Lower lobe of right lung (tissue), 2 donors: ENCODE data around the gene KCNG2. TPM values are rescaled to one million over a fixed set of nuclear protein-coding genes. Genes with fewer than 3 reads are reported as not detected.

Experiments
- ATAC-seq, 2 donors: fragments of 200-7000 bp; cut with Tn5 transposase; one replicate each; pipeline ENCODE4 v1.9.1; 2020 to 2022; ENCODE audit warnings: mild to moderate bottlenecking in 2 of 2, moderate library complexity in 2 of 2
- DNase-seq: peaks from one replicate; pipeline ENCODE4 v3.0.0-alpha.2; 2020
- H3K27ac ChIP-seq: fragments of 200-600 bp; one replicate; pipeline ENCODE4 v1.8.0; 2022
- H3K27me3 ChIP-seq: fragments of 200-600 bp; one replicate; pipeline ENCODE4 v1.8.0; 2022; ENCODE audit warnings: low read depth
- H3K36me3 ChIP-seq: fragments of 200-600 bp; one replicate; pipeline ENCODE4 v1.8.0; 2022; ENCODE audit warnings: mild to moderate bottlenecking
- H3K4me1 ChIP-seq: fragments of 200-600 bp; one replicate; pipeline ENCODE4 v1.8.0; 2022
- H3K4me3 ChIP-seq: fragments of 200-600 bp; one replicate; pipeline ENCODE4 v1.8.0; 2022; ENCODE audit warnings: mild to moderate bottlenecking
- H3K9me3 ChIP-seq: fragments of 200-600 bp; one replicate; pipeline ENCODE4 v1.8.0; 2022
- intact Hi-C: fragments of 100-400 bp; cut with DNase I; formaldehyde crosslinking; loops from one replicate; pipeline ENCODE4 v1.11.0; 2022
- total RNA-seq: library from RNA; stranded (reverse); fragmentation: NEBNext Ultra II Directional; extraction: Animal tissue kit (Norgen Biotek cat#: 25700); gene quantifications from one replicate; pipeline ENCODE4 v1.2.1, GENCODE V29; 2021
- TF ChIP-seq, protein P1 (sequence below): fragments of 200-600 bp; IDR thresholded peaks from one replicate; pipeline ENCODE4 v1.8.0; 2022; ENCODE audit warnings: antibody characterized with exemption, mild to moderate bottlenecking
- donor health status: DM: no; HTN: yes; CAD: no; lungs with severe emphysema.

Gene KCNG2
- total RNA-seq, 1 donor from 2014 or later = 0.50 TPM

DNA sequence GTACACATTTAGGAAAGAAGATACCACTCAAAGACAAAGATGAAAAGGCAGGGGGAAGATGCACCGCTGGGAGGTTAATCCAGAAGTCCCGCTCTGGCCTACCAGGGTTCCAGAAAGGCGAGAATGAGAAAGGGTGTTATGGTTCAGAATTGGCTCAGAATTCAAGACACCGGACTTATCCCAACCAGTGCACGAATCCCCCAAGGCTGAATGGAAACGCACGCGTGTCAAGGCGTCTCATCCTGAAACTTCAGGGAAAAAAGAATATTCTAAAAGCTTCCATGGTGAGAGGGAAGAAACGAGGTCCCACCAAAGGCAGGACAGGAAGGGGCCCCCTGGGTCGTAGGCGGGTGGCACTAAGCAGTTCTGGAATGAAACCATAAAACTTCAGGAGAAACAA, 81.8 kb downstream of the KCNG2 start:
- Histone ChIP-seq H3K27ac (no peak overlapping the region), H3K36me3 (no peaks in the 10 kb centered on the region), H3K4me3 (no peak overlapping the region), H3K27me3 (no peaks in the 10 kb centered on the region), H3K4me1 (no peaks in the 10 kb centered on the region), H3K9me3 (no peaks in the 10 kb centered on the region)
- TF ChIP-seq, protein P1, sequence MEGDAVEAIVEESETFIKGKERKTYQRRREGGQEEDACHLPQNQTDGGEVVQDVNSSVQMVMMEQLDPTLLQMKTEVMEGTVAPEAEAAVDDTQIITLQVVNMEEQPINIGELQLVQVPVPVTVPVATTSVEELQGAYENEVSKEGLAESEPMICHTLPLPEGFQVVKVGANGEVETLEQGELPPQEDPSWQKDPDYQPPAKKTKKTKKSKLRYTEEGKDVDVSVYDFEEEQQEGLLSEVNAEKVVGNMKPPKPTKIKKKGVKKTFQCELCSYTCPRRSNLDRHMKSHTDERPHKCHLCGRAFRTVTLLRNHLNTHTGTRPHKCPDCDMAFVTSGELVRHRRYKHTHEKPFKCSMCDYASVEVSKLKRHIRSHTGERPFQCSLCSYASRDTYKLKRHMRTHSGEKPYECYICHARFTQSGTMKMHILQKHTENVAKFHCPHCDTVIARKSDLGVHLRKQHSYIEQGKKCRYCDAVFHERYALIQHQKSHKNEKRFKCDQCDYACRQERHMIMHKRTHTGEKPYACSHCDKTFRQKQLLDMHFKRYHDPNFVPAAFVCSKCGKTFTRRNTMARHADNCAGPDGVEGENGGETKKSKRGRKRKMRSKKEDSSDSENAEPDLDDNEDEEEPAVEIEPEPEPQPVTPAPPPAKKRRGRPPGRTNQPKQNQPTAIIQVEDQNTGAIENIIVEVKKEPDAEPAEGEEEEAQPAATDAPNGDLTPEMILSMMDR = no peak
- intact Hi-C loops = no loop called here
- no peak for DNase-seq
- ATAC-seq = no peak

DNA sequence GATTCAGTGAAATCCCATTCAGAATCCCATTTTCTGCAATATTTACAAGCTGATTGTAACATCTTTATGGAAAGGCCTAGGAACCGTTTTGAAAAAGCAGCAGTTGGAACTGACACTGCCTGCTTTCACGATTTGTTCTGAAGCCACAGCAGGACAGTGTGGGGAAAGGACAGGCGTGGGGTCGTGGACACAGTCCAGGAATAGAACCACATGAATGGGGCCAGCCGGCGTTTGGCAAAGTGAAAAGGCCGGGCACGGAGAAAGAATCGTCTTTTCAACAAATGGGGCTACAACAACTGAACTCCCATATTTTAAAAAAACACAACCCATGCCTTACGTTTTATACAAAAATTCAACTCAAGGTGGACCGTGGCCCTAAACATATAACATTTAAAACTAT, 84.0 kb downstream of the KCNG2 start:
- H3K9me3 ChIP-seq = no peaks in the 10 kb centered on the region
- no peak overlapping the region for H3K4me3 ChIP-seq
- H3K36me3 ChIP-seq = no peaks in the 10 kb centered on the region
- H3K27ac ChIP-seq = no peak overlapping the region
- no peaks in the 10 kb centered on the region for H3K4me1 ChIP-seq
- peaks cover 6% of the 10 kb centered on the region for H3K27me3 ChIP-seq
- TF ChIP-seq, protein P1 = no peak
- intact Hi-C loops = no loop called here
- ATAC-seq (no peak), DNase-seq (peak; percentile 16)

DNA sequence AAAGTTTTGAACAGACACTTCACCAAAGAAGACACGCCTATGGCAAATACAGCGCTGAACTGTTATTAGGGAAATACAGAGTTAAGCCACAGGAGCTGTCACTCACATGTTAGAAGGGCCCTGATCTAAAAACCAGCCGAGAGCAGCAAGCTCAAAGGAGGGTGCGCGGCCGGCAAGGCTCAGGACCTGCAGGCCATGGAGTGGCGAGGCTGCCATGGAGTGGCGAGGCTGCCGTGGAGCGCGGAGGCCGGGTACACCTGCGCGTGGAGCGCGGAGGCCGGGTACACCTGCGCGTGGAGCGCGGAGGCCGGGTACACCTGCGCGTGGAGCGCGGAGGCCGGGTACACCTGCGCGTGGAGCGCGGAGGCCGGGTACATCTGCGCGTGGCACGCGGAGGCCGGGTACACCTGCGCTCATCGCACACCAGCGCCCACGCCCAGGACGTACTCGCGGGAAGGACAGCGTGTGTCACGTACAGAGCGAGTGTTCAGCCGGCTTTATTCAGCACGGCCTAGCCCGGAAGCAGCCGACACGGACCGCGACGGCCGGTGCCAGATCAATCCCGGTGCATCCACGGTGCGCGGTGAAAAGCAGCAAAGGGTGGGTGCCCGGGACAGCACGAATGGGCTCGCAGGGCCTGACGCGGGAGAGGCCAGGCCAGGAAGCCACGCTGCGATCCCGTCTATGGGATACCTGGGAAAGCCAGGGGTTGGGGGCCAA, 84.9 kb downstream of the KCNG2 start:
- DNase-seq (peak; percentile 41), ATAC-seq (no peak)
- Histone ChIP-seq H3K27ac (no peak overlapping the region), H3K4me3 (no peak overlapping the region), H3K9me3 (no peaks in the 10 kb centered on the region), H3K4me1 (no peaks in the 10 kb centered on the region), H3K36me3 (no peaks in the 10 kb centered on the region), H3K27me3 (peaks cover 6% of the 10 kb centered on the region)
- intact Hi-C loops = no loop called here
- TF ChIP-seq, protein P1 = no peak

DNA sequence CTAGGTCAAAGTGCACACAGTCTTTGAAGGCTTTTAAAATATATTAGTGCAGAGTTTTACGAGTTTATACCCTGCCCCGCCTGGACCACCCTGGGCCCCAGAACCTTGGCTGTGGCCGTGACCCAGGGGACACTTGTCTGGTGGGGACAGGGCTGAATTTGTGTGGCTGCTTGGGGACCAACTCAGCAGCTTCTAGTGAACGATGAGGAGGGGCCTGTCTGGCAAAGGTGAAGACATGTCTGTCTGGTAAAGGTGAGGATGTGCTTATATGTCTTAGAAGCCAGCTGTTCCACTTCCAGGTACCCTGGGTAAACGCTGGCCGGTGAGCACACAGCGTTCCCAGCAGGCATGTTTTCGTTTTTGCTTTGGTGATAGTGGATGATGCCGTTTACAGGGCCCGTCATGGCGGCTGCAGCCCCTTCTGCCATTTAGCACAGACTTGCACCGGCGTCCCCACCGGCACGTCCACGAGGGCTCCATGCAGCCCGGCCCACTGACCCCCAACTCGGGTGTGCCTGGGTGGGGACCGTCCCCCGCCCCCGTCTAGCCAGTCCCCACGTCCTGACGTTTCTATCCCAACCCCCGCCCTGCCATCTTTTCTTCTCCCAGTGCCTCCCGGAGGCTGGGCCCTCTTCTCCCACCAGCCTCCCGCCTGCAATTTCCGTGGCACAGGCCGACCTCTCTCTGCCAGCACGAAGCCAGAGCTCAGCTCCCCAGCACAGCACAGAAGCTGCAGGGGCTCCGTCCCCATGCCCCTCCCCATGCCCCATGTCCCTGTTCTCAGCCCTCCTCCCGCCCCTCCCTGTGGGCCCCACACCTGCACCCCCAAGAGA, 85.9 kb downstream of the KCNG2 start:
- TF ChIP-seq, protein P1 = no peak
- no peaks in the 10 kb centered on the region for H3K36me3 ChIP-seq
- no peaks in the 10 kb centered on the region for H3K4me1 ChIP-seq
- H3K9me3 ChIP-seq = peaks cover 3% of the 10 kb centered on the region
- H3K27me3 ChIP-seq = peaks cover 6% of the 10 kb centered on the region
- intact Hi-C loops = no loop called here
- H3K27ac ChIP-seq = no peak overlapping the region
- ATAC-seq (peak in 1 of 2 donors; percentile 11), DNase-seq (peak; percentile 33)
- no peak overlapping the region for H3K4me3 ChIP-seq

DNA sequence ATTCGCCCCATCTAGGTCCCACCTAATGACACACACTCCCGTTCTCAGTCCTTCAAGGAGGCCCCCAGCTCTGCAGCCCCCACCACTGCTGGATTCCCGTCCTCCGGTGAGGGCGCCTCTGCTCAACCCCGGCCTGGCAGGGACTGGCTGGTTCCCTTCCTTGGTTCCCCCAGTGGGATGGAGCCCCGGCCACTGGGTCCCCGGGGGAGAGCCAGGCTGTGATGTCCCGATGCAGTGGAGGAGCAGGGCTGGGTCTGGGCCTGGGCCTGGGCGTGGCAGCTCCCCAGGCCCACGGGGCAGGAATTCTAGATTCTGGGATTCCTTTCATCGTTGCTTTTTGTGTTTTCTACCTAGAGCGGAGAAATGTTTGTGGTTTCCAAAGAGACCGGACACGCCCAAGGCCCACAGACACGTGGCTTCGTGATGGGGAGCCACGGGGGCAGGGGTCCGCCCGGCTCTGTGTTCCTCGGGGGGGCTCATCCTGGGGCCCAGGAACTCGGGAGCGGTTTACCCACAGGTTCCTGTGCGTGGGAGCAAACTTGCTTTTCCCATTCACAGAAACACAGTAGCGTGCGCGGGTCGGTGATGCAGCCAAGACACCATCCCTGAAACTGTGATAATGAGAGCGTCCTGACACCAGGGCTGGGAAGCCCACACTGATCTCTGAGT, 86.7 kb downstream of the KCNG2 start:
- H3K36me3 ChIP-seq = no peaks in the 10 kb centered on the region
- DNase-seq (peak; percentile 36), ATAC-seq (no peak)
- no peak overlapping the region for H3K27ac ChIP-seq
- peaks cover 6% of the 10 kb centered on the region for H3K27me3 ChIP-seq
- TF ChIP-seq, protein P1 = no peak
- no peaks in the 10 kb centered on the region for H3K4me1 ChIP-seq
- intact Hi-C loops = no loop called here
- H3K9me3 ChIP-seq = peaks cover 11% of the 10 kb centered on the region
- H3K4me3 ChIP-seq = no peak overlapping the region
